ENCODE data around the gene KRCC1. TPM values are rescaled to one million over a fixed set of nuclear protein-coding genes. Genes with fewer than 3 reads are reported as not detected.

The KRCC1 gene
- total and polyA plus RNA-seq, 8 donors: 7.0 to 48.0 (median 25.9) TPM

GRCh38 chr2:88032070-88032702 is 23.4 kb downstream of the KRCC1 start:
- H3K4me1 ChIP-seq: peaks cover 0 to 3% (median 0%) of the 10 kb centered on the region in 4 donors
- H3K36me3 ChIP-seq: peaks cover 15 to 89% (median 81%) of the 10 kb centered on the region in 4 donors
- no peaks in the 10 kb centered on the region for H3K27me3 ChIP-seq
- no peak overlapping the region for H3K4me3 ChIP-seq
- H3K27ac ChIP-seq: no peak overlapping the region
- no peaks in the 10 kb centered on the region for H3K9me3 ChIP-seq
- intact Hi-C loops (cut with DNase I; ENCODE audit: low total_unique reads): no loop called here
- 83 to 97% (median 96%) methylated on average over 7 of the region's 7 CpGs for WGBS, 5 donors
- TF ChIP-seq EP300 (IDR thresholded peaks at IDR 0.05) (no peak), POLR2A (IDR thresholded peaks at IDR 0.05) (no peak)
- DNase-seq: no peak

- Histone ChIP-seq H3K36me3 (peaks cover 15 to 76% (median 71%) of the 10 kb centered on the region in 4 donors), H3K9me3 (no peaks in the 10 kb centered on the region), H3K27me3 (no peaks in the 10 kb centered on the region), H3K27ac (no peak overlapping the region), H3K4me1 (no peaks in the 10 kb centered on the region), H3K4me3 (no peak overlapping the region)
- no peak for DNase-seq
- no peak for TF ChIP-seq EP300 (IDR thresholded peaks at IDR 0.05)
- no peak for TF ChIP-seq POLR2AphosphoS5 (IDR thresholded peaks at IDR 0.05)
- TF ChIP-seq POLR2A (IDR thresholded peaks at IDR 0.05): no peak
- no peak for TF ChIP-seq CTCF (IDR thresholded peaks at IDR 0.05)
- intact Hi-C loops (cut with DNase I; ENCODE audit: low total_unique reads): no loop called here
- WGBS, 5 donors: 93 to 95% (median 94%) methylated on average over 4 of the region's 4 CpGs
Observed at GRCh38 chr2:88028931-88029330, 26.7 kb downstream of the KRCC1 start.

- H3K4me3 ChIP-seq: no peak overlapping the region
- H3K27me3 ChIP-seq: no peaks in the 10 kb centered on the region
- no peaks in the 10 kb centered on the region for H3K4me1 ChIP-seq
- TF ChIP-seq EP300 (IDR thresholded peaks at IDR 0.05) (no peak), POLR2A (IDR thresholded peaks at IDR 0.05) (no peak), POLR2AphosphoS5 (IDR thresholded peaks at IDR 0.05) (no peak), CTCF (IDR thresholded peaks at IDR 0.05) (no peak)
- H3K9me3 ChIP-seq: no peaks in the 10 kb centered on the region
- 82 to 94% (median 86%) methylated on average over 10 of the region's 10 CpGs for WGBS, 5 donors
- intact Hi-C loops (cut with DNase I; ENCODE audit: low total_unique reads): no loop called here
- no peak overlapping the region for H3K27ac ChIP-seq
- H3K36me3 ChIP-seq: peaks cover 15 to 66% (median 60%) of the 10 kb centered on the region in 4 donors
- no peak for DNase-seq
Observed at GRCh38 chr2:88027697-88028389, 27.7 kb downstream of the KRCC1 start.

DNA sequence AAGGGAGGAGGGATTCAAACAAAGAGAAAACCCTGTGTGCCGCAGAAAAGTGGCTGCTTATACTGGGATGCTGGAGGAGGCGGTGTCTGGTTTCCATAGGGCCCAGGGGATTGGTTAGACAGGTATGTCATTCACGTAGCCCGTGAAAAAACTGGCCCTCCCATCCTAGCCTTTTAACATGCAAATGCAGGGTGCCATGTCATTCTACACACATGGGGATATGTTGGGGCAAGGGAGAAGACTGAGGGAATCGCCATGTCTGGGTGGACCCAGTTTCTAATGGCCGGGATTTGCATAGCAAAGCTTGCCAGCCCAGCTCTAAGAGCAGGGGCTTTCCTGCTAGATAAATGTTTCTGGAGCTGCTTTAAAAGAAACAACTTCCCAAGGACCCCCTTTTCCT is 31.1 kb downstream of the KRCC1 start:
- WGBS, 5 donors: 71 to 86% (median 79%) methylated on average over 6 of the region's 6 CpGs
- Histone ChIP-seq H3K36me3 (peaks cover 12 to 34% (median 28%) of the 10 kb centered on the region in 4 donors), H3K4me1 (no peaks in the 10 kb centered on the region), H3K4me3 (no peak overlapping the region), H3K27ac (no peak overlapping the region), H3K27me3 (no peaks in the 10 kb centered on the region), H3K9me3 (no peaks in the 10 kb centered on the region)
- no peak for TF ChIP-seq CTCF (IDR thresholded peaks at IDR 0.05)
- no peak for TF ChIP-seq POLR2AphosphoS5 (IDR thresholded peaks at IDR 0.05)
- no peak for TF ChIP-seq POLR2A (IDR thresholded peaks at IDR 0.05)
- TF ChIP-seq EP300 (IDR thresholded peaks at IDR 0.05): no peak
- intact Hi-C loops (cut with DNase I; ENCODE audit: low total_unique reads): no loop called here
- no peak for DNase-seq

DNA sequence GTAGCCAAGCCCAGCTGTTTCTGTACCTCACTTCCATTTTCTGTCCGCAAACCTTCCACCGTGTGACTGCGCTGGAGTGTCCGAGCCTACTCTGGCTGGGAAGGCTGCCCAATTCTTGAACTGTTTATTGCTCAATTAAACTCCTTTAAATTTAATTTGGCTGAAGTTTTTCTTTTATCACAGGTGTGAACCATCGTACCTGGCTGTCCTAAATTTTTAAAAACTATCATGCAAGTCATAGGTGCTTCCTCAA is 33.0 kb downstream of the KRCC1 start:
- DNase-seq: no peak
- Histone ChIP-seq H3K27me3 (no peaks in the 10 kb centered on the region), H3K9me3 (no peaks in the 10 kb centered on the region), H3K36me3 (peaks cover 0 to 15% (median 9%) of the 10 kb centered on the region in 4 donors), H3K27ac (no peak overlapping the region), H3K4me3 (no peak overlapping the region), H3K4me1 (peaks cover 0 to 2% (median 2%) of the 10 kb centered on the region in 4 donors)
- intact Hi-C loops (cut with DNase I; ENCODE audit: low total_unique reads): no loop called here
- 58 to 85% (median 74%) methylated on average over 5 of the region's 5 CpGs for WGBS, 5 donors
- TF ChIP-seq POLR2AphosphoS5 (IDR thresholded peaks at IDR 0.05) (no peak), CTCF (IDR thresholded peaks at IDR 0.05) (no peak), POLR2A (IDR thresholded peaks at IDR 0.05) (no peak), EP300 (IDR thresholded peaks at IDR 0.05) (no peak)

Data from stomach (tissue), 9 donors.